Breast epithelium (tissue), 4 donors: ENCODE results near the gene CACNA2D2. TPM values are rescaled to one million over a fixed set of nuclear protein-coding genes. Genes with fewer than 3 reads are reported as not detected.

ENCODE experiments used
- DNase-seq, 2 donors: peaks; one replicate each; pipeline ENCODE4 v3.0.0-alpha.2; 2019; ENCODE audit warnings: low spot score in 2 of 2
- H3K27ac ChIP-seq, 2 donors: fragments of 200-600 bp; sonication (generic) in 1 of 2; one replicate each; pipeline ENCODE4 v1.5.1; 2016 to 2019; ENCODE audit warnings: mild to moderate bottlenecking in 1 of 2
- H3K27me3 ChIP-seq, 2 donors: fragments of 200-600 bp; sonication (generic) in 1 of 2; one replicate each; pipeline versions ENCODE4 v1.5.1 to v1.6.0; 2017 to 2019; ENCODE audit warnings: control low read depth in 1 of 2, mild to moderate bottlenecking in 1 of 2
- H3K36me3 ChIP-seq: fragments of 200-600 bp; one replicate; pipeline ENCODE4 v1.5.1; 2019
- H3K4me1 ChIP-seq, 2 donors: fragments of 200-600 bp; sonication (generic); one replicate each; pipeline ENCODE4 v1.5.1; 2016 to 2019; ENCODE audit warnings: control low read depth in 1 of 2
- H3K4me3 ChIP-seq, 3 donors: fragments of 200-600 bp; sonication (generic); 1 replicate in 2 of 3; 2 replicates in 1 of 3; pipeline ENCODE4 v1.5.1; 2016 to 2019; ENCODE audit warnings: mild to moderate bottlenecking in 3 of 3, moderate library complexity in 2 of 3
- H3K9me3 ChIP-seq, 2 donors: fragments of 200-600 bp; sonication (generic) in 1 of 2; one replicate each; pipeline ENCODE4 v1.5.1; 2016 to 2019; ENCODE audit warnings: control low read depth in 1 of 2
- CTCF ChIP-seq, 3 donors: fragments of 450-650 bp; IDR thresholded peaks; one replicate each; pipeline ENCODE4 v1.5.1; 2016 to 2017; ENCODE audit warnings: antibody characterized with exemption in 3 of 3, mild to moderate bottlenecking in 3 of 3, moderate library complexity in 3 of 3
- POLR2A ChIP-seq: fragments of 450-650 bp; IDR thresholded peaks from one replicate; pipeline ENCODE4 v1.6.1; 2016; ENCODE audit warnings: antibody characterized with exemption, mild to moderate bottlenecking, moderate library complexity
- POLR2AphosphoS5 ChIP-seq, 3 donors: sonication (generic); formaldehyde crosslinking; IDR thresholded peaks; one replicate each; pipeline ENCODE4 v1.6.1; 2017; ENCODE audit warnings: antibody characterized with exemption in 3 of 3
- intact Hi-C: fragments of 100-400 bp; cut with DNase I; formaldehyde crosslinking; loops from one replicate; pipeline ENCODE4 v1.15.1; 2023; ENCODE audit warnings: low total_unique reads
- total RNA-seq, 3 donors: library from RNA; depleted of rRNA; stranded (reverse); fragments of >200 nt; gene quantifications; one replicate each; pipeline ENCODE4 v1.1.0, GENCODE V29; 2016

The CACNA2D2 gene
- total RNA-seq, 3 donors from 2014 or later = 0.80 to 2.0 (median 1.5) TPM

- no peaks in the 10 kb centered on the region for H3K36me3 ChIP-seq
- no peaks in the 10 kb centered on the region for H3K9me3 ChIP-seq
- no peaks in the 10 kb centered on the region for H3K27me3 ChIP-seq
- peak in 1 of 2 donors; percentile 28 for DNase-seq
- H3K4me3 ChIP-seq = no peak overlapping the region
- H3K27ac ChIP-seq = no peak overlapping the region
- TF ChIP-seq POLR2A (no peak), CTCF (IDR thresholded peaks at IDR 0.05) (peak in 2 of 3 donors; percentile 53 to 55)
- H3K4me1 ChIP-seq = no peaks in the 10 kb centered on the region
- intact Hi-C loops = no loop called here
Measured at GRCh38 chr3:50550079-50550736, 46.8 kb upstream of the CACNA2D2 start.

- H3K27me3 ChIP-seq = no peaks in the 10 kb centered on the region
- H3K4me3 ChIP-seq = no peak overlapping the region
- intact Hi-C loops = no loop called here
- H3K27ac ChIP-seq = no peak overlapping the region
- H3K4me1 ChIP-seq = no peaks in the 10 kb centered on the region
- no peak for TF ChIP-seq POLR2A
- TF ChIP-seq POLR2AphosphoS5 (IDR thresholded peaks at IDR 0.05) = no peak
- no peaks in the 10 kb centered on the region for H3K36me3 ChIP-seq
- H3K9me3 ChIP-seq = no peaks in the 10 kb centered on the region
- no peak for DNase-seq
Measured at GRCh38 chr3:50549226-50549625, 45.8 kb upstream of the CACNA2D2 start.

GRCh38 chr3:50545781-50546180 lies 42.3 kb upstream of the CACNA2D2 start:
- DNase-seq = no peak
- no peak overlapping the region for H3K27ac ChIP-seq
- H3K9me3 ChIP-seq = no peaks in the 10 kb centered on the region
- intact Hi-C loops = no loop called here
- TF ChIP-seq POLR2A = no peak
- no peak for TF ChIP-seq CTCF (IDR thresholded peaks at IDR 0.05)
- no peak for TF ChIP-seq POLR2AphosphoS5 (IDR thresholded peaks at IDR 0.05)
- H3K36me3 ChIP-seq = no peaks in the 10 kb centered on the region
- no peaks in the 10 kb centered on the region for H3K27me3 ChIP-seq
- no peaks in the 10 kb centered on the region for H3K4me1 ChIP-seq
- H3K4me3 ChIP-seq = no peak overlapping the region

GRCh38 chr3:50542177-50543034 lies 39.0 kb upstream of the CACNA2D2 start:
- intact Hi-C loops = no loop called here

More at GRCh38 chr3:50542177-50543034, 39.0 kb upstream of the CACNA2D2 start:
- H3K27me3 ChIP-seq = no peaks in the 10 kb centered on the region
- no peak overlapping the region for H3K4me3 ChIP-seq
- no peaks in the 10 kb centered on the region for H3K36me3 ChIP-seq
- no peak for TF ChIP-seq POLR2AphosphoS5 (IDR thresholded peaks at IDR 0.05)
- peak; percentile 81 to 88 (median 83) for TF ChIP-seq CTCF (IDR thresholded peaks at IDR 0.05)
- no peaks in the 10 kb centered on the region for H3K9me3 ChIP-seq
- H3K4me1 ChIP-seq = no peaks in the 10 kb centered on the region
- H3K27ac ChIP-seq = no peak overlapping the region
- DNase-seq = peak; percentile 60 to 78
